Measurements from ENCODE around the gene AK3.

The AK3 gene

DNA sequence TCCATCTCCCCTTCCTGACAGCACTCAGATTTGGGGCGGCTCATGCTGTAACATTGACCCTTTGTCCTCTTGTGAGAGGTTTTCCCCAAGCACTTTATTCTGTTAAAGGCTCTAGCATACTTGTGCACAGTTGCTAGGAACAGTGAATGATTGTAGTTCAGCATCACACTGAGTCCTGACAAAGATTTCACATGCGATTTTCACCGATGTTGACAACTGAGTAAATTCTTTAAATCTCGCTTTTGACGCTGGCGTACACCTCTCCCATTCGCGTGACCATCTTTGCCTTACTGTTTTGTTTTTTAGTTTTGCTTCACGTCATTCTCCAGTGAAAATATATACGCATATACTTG lies 60.9 kb downstream of the AK3 start:
- peak; percentile 16 for DNase-seq (ENCODE audit: low read depth)
- no peak for TF ChIP-seq CTCF (IDR thresholded peaks at IDR 0.05; ENCODE audit: insufficient read depth, low read depth, low read length, missing control alignments)
- peak overlapping the region; percentile 93 for H3K4me3 ChIP-seq (ENCODE audit: low read depth, low read length)

DNA sequence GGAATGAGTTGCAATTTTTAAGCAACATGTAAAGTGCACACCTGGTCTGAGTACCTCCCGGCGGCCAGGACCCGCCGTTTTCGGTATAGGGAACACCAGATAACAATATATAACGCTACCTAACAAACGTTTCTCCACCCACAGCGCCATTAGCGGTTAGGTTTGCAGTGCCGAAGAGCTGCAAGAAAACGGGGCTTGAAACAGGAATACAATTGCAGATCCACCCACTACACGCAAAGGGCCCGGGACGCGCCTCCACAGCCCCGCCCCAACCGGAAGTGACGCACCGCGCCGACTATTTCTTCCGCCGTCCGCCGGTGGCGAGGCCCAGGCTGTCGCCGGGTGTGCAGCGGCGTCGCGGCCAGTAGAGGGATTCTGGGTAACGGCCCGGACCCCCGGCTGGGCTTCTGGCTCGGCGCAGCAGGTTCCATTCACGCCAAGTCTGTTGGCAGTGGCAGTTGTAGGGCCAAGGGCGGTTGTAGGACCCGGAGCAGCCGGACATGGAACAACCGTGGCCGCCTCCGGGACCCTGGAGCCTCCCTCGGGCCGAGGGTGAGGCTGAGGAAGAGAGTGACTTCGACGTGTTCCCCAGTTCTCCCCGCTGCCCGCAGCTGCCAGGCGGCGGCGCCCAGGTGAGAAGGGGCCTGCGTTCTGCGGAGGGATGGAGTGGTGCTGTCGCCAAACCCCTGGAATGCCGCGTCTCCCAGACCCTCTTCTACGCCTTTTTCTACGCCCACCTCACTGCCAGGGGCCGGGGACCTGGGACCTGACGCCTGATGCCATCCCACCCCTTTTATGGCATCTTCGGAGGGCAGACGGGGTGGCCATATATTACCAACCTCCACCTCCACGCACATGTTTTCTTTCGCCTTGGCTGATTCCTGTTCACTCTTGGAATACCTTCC lies 61.5 kb downstream of the AK3 start, which contains the start of gene CDC37L1:
TSS of gene CDC37L1 (plus strand) at position 302 of the 905 bp plus-strand sequence. CDS start at position 501, 199 bp downstream.
- TF ChIP-seq CTCF (IDR thresholded peaks at IDR 0.05; ENCODE audit: insufficient read depth, low read depth, low read length, missing control alignments), result peak; percentile 67
- peak within 1 kb of the TSS; percentile 93 for H3K4me3 ChIP-seq (ENCODE audit: low read depth, low read length)
- peak; percentile 97 for DNase-seq (ENCODE audit: low read depth)

DNA sequence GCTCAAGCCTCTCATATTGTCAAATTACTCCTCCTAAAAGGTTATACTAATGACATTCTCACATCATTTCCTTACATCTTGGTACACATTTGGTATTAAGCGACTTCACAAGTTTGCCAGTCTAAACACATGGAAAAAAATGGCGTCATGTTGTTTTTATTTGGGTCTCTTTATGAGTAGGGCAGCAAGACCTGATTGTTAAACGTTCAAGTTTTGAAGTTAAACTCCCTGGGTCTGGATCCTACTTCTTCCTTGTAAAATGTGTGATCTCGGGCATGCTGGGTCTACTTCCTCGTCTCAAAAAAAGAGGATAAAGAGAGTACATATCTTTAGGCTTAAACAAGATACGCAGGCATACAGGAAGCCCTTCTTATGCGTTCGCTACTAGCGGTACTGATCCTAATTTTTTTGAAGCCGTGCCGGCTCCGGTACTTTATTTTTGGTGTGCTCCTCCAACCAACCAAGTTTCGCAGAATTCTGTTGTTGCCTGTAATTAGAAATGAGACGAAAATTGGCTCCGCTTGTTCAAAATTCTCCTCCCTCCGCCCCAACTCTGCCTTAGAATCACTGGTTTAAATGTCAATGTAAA lies 62.2 kb downstream of the AK3 start:
- peak overlapping the region; percentile 93 for H3K4me3 ChIP-seq (ENCODE audit: low read depth, low read length)
- DNase-seq (ENCODE audit: low read depth), result peak; percentile 43
- TF ChIP-seq CTCF (IDR thresholded peaks at IDR 0.05; ENCODE audit: insufficient read depth, low read depth, low read length, missing control alignments), result no peak

- TF ChIP-seq CTCF (IDR thresholded peaks at IDR 0.05; ENCODE audit: insufficient read depth, low read depth, low read length, missing control alignments), result no peak
- H3K4me3 ChIP-seq (ENCODE audit: low read depth, low read length), result no peak overlapping the region
- no peak for DNase-seq (ENCODE audit: low read depth)
Measured at GRCh38 chr9:4677392-4677791, 63.6 kb downstream of the AK3 start.

DNA sequence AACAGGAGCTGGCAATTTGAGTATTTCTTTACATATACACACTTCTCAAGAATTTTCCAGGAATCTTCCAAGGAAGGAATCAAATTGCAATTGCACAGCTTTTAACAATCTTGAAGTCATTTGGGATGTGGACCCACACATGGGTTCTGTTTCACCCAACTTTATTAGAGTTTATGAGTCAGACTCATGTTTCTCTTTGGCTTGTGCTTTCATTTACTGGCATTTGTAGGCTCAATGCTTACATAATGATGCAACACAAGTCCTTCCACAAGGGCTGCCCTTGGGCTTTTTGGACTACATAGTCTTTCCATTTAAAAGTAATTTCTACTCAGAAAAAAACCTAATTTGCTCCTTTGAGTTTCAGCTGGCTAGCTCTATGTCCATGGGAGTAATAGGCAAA lies 66.2 kb downstream of the AK3 start:
- no peak for DNase-seq (ENCODE audit: low read depth)
- H3K4me3 ChIP-seq (ENCODE audit: low read depth, low read length), result no peak overlapping the region
- TF ChIP-seq CTCF (IDR thresholded peaks at IDR 0.05; ENCODE audit: insufficient read depth, low read depth, low read length, missing control alignments), result no peak

GRCh38 chr9:4671737-4672136 lies 69.3 kb downstream of the AK3 start:
- no peak for DNase-seq (ENCODE audit: low read depth)
- H3K4me3 ChIP-seq (ENCODE audit: low read depth, low read length), result no peak overlapping the region
- no peak for TF ChIP-seq CTCF (IDR thresholded peaks at IDR 0.05; ENCODE audit: insufficient read depth, low read depth, low read length, missing control alignments)

Measured in GM12865 (cell line).